ENCODE results near the gene KIF19.

GRCh38 chr17:74292495-74292894, 33.5 kb upstream of the KIF19 start:
- TF ChIP-seq, protein P1, sequence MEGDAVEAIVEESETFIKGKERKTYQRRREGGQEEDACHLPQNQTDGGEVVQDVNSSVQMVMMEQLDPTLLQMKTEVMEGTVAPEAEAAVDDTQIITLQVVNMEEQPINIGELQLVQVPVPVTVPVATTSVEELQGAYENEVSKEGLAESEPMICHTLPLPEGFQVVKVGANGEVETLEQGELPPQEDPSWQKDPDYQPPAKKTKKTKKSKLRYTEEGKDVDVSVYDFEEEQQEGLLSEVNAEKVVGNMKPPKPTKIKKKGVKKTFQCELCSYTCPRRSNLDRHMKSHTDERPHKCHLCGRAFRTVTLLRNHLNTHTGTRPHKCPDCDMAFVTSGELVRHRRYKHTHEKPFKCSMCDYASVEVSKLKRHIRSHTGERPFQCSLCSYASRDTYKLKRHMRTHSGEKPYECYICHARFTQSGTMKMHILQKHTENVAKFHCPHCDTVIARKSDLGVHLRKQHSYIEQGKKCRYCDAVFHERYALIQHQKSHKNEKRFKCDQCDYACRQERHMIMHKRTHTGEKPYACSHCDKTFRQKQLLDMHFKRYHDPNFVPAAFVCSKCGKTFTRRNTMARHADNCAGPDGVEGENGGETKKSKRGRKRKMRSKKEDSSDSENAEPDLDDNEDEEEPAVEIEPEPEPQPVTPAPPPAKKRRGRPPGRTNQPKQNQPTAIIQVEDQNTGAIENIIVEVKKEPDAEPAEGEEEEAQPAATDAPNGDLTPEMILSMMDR (conservative IDR thresholded peaks at IDR 0.05; ENCODE audit: low read length) = no peak
- TF ChIP-seq EZH2phosphoT487 (IDR thresholded peaks at IDR 0.05; ENCODE audit: borderline replicate concordance) = no peak
